CD14-positive monocyte (primary cell): ENCODE data around the gene TEAD4. TPM values are rescaled to one million over a fixed set of nuclear protein-coding genes. Genes with fewer than 3 reads are reported as not detected.

Experiments
- DNase-seq, 3 donors: peaks; one replicate each; pipeline ENCODE4 v3.0.0-alpha.2; 2011 to 2022
- H2AFZ ChIP-seq: 2 replicates; pipeline ENCODE4 v1.6.0; 2012; ENCODE audit warnings: mild to moderate bottlenecking, low read depth, low read length, inconsistent platforms; ENCODE audit not compliant: insufficient read depth, poor library complexity, severe bottlenecking
- H3K27ac ChIP-seq, 2 donors: 1 replicate in 1 of 2; 2 replicates in 1 of 2; pipeline ENCODE4 v1.5.1; 2012 to 2013; ENCODE audit warnings: low read length in 2 of 2, control low read depth in 1 of 2, inconsistent platforms in 1 of 2, low read depth in 1 of 2, mild to moderate bottlenecking in 1 of 2
- H3K27me3 ChIP-seq, 2 donors: one replicate each; pipeline versions ENCODE4 v1.6.0 to v1.6.1; 2011 to 2013; ENCODE audit warnings: low read length in 2 of 2; ENCODE audit not compliant: control insufficient read depth in 2 of 2, insufficient read depth in 2 of 2
- H3K36me3 ChIP-seq, 2 donors: replicated peaks in 1 of 2; 1 replicate in 1 of 2; 2 replicates in 1 of 2; pipeline versions ENCODE4 v1.5.1 to v1.6.1; 2012 to 2013; ENCODE audit warnings: low read length in 2 of 2, control low read depth in 1 of 2, inconsistent platforms in 1 of 2, mild to moderate bottlenecking in 1 of 2; ENCODE audit not compliant: insufficient read depth in 2 of 2, control insufficient read depth in 1 of 2
- H3K4me1 ChIP-seq, 2 donors: 1 replicate in 1 of 2; 2 replicates in 1 of 2; pipeline versions ENCODE4 v1.5.1 to v1.6.1; 2012 to 2013; ENCODE audit warnings: low read length in 2 of 2, control low read depth in 1 of 2, inconsistent platforms in 1 of 2, mild to moderate bottlenecking in 1 of 2, moderate library complexity in 1 of 2; ENCODE audit not compliant: insufficient read depth in 2 of 2, control insufficient read depth in 1 of 2
- H3K4me2 ChIP-seq: replicated peaks from 2 replicates; pipeline ENCODE3; 2012; ENCODE audit warnings: low read length, moderate library complexity, mild to moderate bottlenecking; ENCODE audit not compliant: poor library complexity, severe bottlenecking; ENCODE audit errors: extremely low read depth
- H3K4me3 ChIP-seq, 3 experiments: fragments of 200-600 bp in 1 of 3; sonication (generic) in 1 of 3; replicated peaks in 1 of 3; 1 replicate in 2 of 3; 2 replicates in 1 of 3; pipeline ENCODE4 v1.5.1; 2011 to 2013; ENCODE audit warnings: low read length in 3 of 3, mild to moderate bottlenecking in 3 of 3, control low read depth in 2 of 3, low read depth in 2 of 3, inconsistent platforms in 1 of 3, moderate library complexity in 1 of 3
- H3K79me2 ChIP-seq: 2 replicates; pipeline ENCODE4 v1.6.0; 2012; ENCODE audit warnings: mild to moderate bottlenecking, control low read depth, inconsistent platforms, low read length, moderate library complexity; ENCODE audit not compliant: insufficient read depth
- H3K9ac ChIP-seq: 2 replicates; pipeline ENCODE4 v1.6.0; 2017; ENCODE audit warnings: low read length, mild to moderate bottlenecking; ENCODE audit not compliant: insufficient read depth, poor library complexity, severe bottlenecking
- H3K9me3 ChIP-seq, 2 donors: replicated peaks in 1 of 2; 1 replicate in 1 of 2; 2 replicates in 1 of 2; pipeline versions ENCODE4 v1.5.1 to v1.6.1; 2012 to 2013; ENCODE audit warnings: low read length in 2 of 2, control low read depth in 1 of 2; ENCODE audit not compliant: control insufficient read depth in 1 of 2, insufficient read depth in 1 of 2
- H4K20me1 ChIP-seq: 2 replicates; pipeline ENCODE4 v1.6.0; 2012; ENCODE audit warnings: mild to moderate bottlenecking, low read length, control low read depth, moderate library complexity; ENCODE audit not compliant: insufficient read depth
- H3K27ac Mint-ChIP-seq, 7 donors: one replicate each; pipeline ENCODE4 v1.8.0; 2020; ENCODE audit warnings: mild to moderate bottlenecking in 7 of 7, mixed read lengths in 7 of 7, moderate library complexity in 6 of 7, inconsistent platforms in 2 of 7
- H3K27me3 Mint-ChIP-seq, 3 donors: one replicate each; pipeline ENCODE4 v1.8.0; 2021 to 2022; ENCODE audit warnings: low read depth in 3 of 3, mild to moderate bottlenecking in 3 of 3, mixed read lengths in 3 of 3, moderate library complexity in 3 of 3, inconsistent platforms in 1 of 3
- H3K36me3 Mint-ChIP-seq, 2 donors: one replicate each; pipeline ENCODE4 v1.8.0; 2020; ENCODE audit warnings: mixed read lengths in 2 of 2, inconsistent platforms in 1 of 2, mild to moderate bottlenecking in 1 of 2
- H3K4me1 Mint-ChIP-seq: one replicate; pipeline ENCODE4 v1.8.0; 2020; ENCODE audit warnings: mild to moderate bottlenecking, mixed read lengths
- H3K4me3 Mint-ChIP-seq, 2 donors: one replicate each; pipeline ENCODE4 v1.8.0; 2020; ENCODE audit warnings: mild to moderate bottlenecking in 2 of 2, mixed read lengths in 2 of 2, moderate library complexity in 1 of 2
- H3K9me3 Mint-ChIP-seq, 7 donors: one replicate each; pipeline ENCODE4 v1.8.0; 2020 to 2022; ENCODE audit warnings: mixed read lengths in 7 of 7, mild to moderate bottlenecking in 6 of 7, moderate library complexity in 6 of 7, inconsistent platforms in 2 of 7
- CTCF ChIP-seq: fragments of 200-600 bp; IDR thresholded peaks from one replicate; pipeline ENCODE4 v1.8.0; 2022; ENCODE audit warnings: antibody characterized with exemption, mild to moderate bottlenecking
- WGBS: methylation state at CpG from one replicate; pipeline ENCODE4 v1.1.5; 2013; ENCODE audit warnings: missing lambda C conversion rate; ENCODE audit not compliant: insufficient coverage; 5-methylcytosine and 5-hydroxymethylcytosine counted together
- intact Hi-C, 2 donors: fragments of 100-400 bp; cut with micrococcal nuclease; formaldehyde crosslinking; loops; one replicate each; pipeline versions ENCODE4 v1.15.0 to v1.15.1; 2023
- polyA plus RNA-seq, 3 donors: library from polyadenylated mRNA; depleted of rRNA in 1 of 3; unstranded in 2 of 3; stranded (reverse) in 1 of 3; fragments of 300-500 nt in 2 of 3; fragments of >200 nt in 1 of 3; fragmentation: Illumina TruSeq in 2 of 3; gene quantifications; 1 replicate in 2 of 3; 2 replicates in 1 of 3; pipeline ENCODE4 v1.2.3, GENCODE V29; 2012 to 2021

Gene TEAD4
- polyA plus RNA-seq, 3 donors = not detected

DNA sequence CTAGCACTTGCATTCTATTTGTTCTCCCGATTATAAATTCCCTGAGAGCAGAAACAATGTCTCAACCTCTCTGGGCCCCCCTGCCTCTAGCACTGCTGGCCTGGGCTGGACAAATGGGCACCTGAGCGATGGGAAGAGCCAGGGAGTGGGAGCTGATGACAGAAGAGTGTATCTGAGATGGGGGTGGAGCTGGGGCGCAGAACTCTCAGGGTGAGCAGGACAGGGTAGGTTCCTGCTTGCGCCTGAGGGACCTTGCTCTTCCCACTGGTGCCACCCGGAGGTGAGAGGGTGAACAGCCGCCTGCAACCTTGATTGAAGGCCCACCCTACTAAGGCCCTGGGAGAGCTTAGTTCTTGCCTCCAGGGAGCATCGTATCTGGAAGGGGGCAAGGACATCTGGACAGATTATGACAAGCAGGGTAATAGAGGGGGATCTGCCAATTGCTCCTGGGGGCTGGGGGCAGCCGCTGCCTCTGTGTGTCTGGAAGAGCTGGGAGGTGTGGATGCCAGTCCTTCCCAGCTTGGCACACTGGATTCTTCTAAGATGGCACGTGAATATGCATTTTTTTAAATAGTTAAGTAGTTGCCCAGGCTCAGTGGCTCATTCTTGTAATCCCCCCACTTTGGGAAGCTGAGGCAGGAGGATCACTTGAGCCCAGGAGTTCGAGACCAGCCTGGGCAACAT, 75.0 kb downstream of the TEAD4 start:
- Histone ChIP-seq H3K4me1 (no peaks in the 10 kb centered on the region), H3K79me2 (no peaks in the 10 kb centered on the region), H2AFZ (no peak overlapping the region), H3K4me3 (no peak overlapping the region), H3K9me3 (no peaks in the 10 kb centered on the region), H3K36me3 (no peaks in the 10 kb centered on the region), H3K4me2 (no peak overlapping the region), H3K27ac (no peak overlapping the region), H3K27me3 (no peaks in the 10 kb centered on the region), H4K20me1 (no peaks in the 10 kb centered on the region), H3K9ac (no peak overlapping the region)
- DNase-seq = no peak
- Mint-ChIP-seq H3K4me3 (no peak overlapping the region), H3K36me3 (no peaks in the 10 kb centered on the region), H3K9me3 (no peaks in the 10 kb centered on the region), H3K27me3 (peaks cover 0 to 3% (median 0%) of the 10 kb centered on the region in 3 donors), H3K27ac (no peak overlapping the region), H3K4me1 (no peaks in the 10 kb centered on the region)
- TF ChIP-seq CTCF = peak; percentile 42
- WGBS = 48% methylated on average over 5 of the region's 10 CpGs
- intact Hi-C loops = loop anchor here in 1 of 2 donors (10.0 kb wide), 1 partner anchor 179 kb away; the partner anchor contains the start of gene TEX52

- Histone ChIP-seq H3K36me3 (no peaks in the 10 kb centered on the region), H3K4me3 (no peak overlapping the region), H3K9ac (no peak overlapping the region), H3K4me1 (no peaks in the 10 kb centered on the region), H4K20me1 (no peaks in the 10 kb centered on the region), H3K27ac (no peak overlapping the region), H2AFZ (no peak overlapping the region), H3K79me2 (no peaks in the 10 kb centered on the region), H3K9me3 (no peaks in the 10 kb centered on the region), H3K27me3 (no peaks in the 10 kb centered on the region), H3K4me2 (no peak overlapping the region)
- Mint-ChIP-seq H3K27ac (peak overlapping the region in 1 of 7 donors; percentile 27), H3K4me1 (no peaks in the 10 kb centered on the region), H3K9me3 (no peaks in the 10 kb centered on the region), H3K36me3 (no peaks in the 10 kb centered on the region), H3K4me3 (no peak overlapping the region), H3K27me3 (peaks cover 0 to 1% (median 0%) of the 10 kb centered on the region in 3 donors)
- DNase-seq = no peak
- WGBS = 98% methylated on average over 4 of the region's 5 CpGs
- intact Hi-C loops = loop anchor here in 1 of 2 donors (10.0 kb wide), 1 partner anchor 180 kb away; the partner anchor contains the start of gene TEX52
- TF ChIP-seq CTCF = no peak
Observed at GRCh38 chr12:3035171-3035570, 76.0 kb downstream of the TEAD4 start.
